ENCODE measurements around the gene ABCB9. TPM values are rescaled to one million over a fixed set of nuclear protein-coding genes. Genes with fewer than 3 reads are reported as not detected.

ABCB9 gene
- total and polyA plus RNA-seq, 2 of the 8 experiments (the other 6 are each of a cell fraction or from before 2014, with no cell fraction given) = 3.8 to 8.0 TPM

DNA sequence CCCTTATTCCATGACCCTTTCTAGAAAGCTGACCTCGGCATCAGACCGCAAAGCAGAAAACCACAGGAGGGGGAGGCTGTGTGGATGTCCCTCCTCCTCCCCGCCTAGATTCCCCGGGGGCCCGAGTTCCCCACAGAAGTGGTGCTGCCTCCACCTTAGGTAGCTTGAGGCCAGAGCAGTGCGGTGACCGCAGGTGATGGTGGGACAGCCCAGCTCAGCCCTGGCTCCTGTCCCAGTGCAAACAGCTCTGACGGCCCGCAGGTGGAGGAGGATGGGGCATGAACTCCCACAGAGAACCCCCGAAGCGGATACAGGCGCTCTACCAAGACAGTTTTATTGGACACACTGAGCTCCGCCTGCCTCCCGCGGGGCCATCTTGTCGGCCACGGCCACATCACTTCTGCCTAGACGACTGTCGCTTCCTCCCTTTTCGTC lies 33.7 kb upstream of the ABCB9 start (continued):
- TF ChIP-seq KDM1A (IDR thresholded peaks at IDR 0.05; ENCODE audit: borderline replicate concordance, low read length) (no peak), SRF (IDR thresholded peaks at IDR 0.05; ENCODE audit: low read depth, low read length) (no peak)

All from H1 (cell line).